ENCODE results near the gene HOXC10. TPM values are rescaled to one million over a fixed set of nuclear protein-coding genes. Genes with fewer than 3 reads are reported as not detected.
A peak's percentile ranks its signal among the peaks of the same experiment; 100 is the strongest.

HOXC10 gene
- total RNA-seq, 1 donor from 2014 or later: 1.8 TPM

DNA sequence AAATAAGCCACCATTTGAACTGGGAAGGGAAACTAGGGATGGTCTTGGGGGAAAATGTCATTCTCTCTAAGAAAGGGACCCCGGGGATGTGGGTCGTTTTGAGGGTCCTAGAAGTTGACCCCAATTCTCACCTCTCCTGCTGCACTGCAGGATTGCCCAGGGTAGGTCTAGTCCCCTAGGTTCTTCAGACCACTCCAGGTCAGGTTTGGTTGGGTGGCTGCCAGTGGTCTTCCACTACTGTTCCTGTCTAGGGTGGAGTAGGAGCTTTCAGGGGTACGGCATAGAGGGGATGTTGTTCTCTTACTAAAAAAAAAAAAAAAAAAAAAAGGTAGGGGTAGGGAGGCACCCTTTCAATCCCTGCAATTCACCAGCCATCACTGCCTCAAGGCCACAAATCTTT is 31.1 kb downstream of the HOXC10 start:
- Mint-ChIP-seq H3K27me3 (ENCODE audit: low read depth) (peaks cover 98% of the 10 kb centered on the region), H3K4me1 (peaks cover 10% of the 10 kb centered on the region), H3K9me3 (no peaks in the 10 kb centered on the region), H3K36me3 (ENCODE audit: low read depth) (peaks cover 2% of the 10 kb centered on the region), H3K27ac (ENCODE audit: unreplicated experiment) (no peak overlapping the region), H3K4me3 (peak overlapping the region; percentile 69)
- TF ChIP-seq, protein P1, sequence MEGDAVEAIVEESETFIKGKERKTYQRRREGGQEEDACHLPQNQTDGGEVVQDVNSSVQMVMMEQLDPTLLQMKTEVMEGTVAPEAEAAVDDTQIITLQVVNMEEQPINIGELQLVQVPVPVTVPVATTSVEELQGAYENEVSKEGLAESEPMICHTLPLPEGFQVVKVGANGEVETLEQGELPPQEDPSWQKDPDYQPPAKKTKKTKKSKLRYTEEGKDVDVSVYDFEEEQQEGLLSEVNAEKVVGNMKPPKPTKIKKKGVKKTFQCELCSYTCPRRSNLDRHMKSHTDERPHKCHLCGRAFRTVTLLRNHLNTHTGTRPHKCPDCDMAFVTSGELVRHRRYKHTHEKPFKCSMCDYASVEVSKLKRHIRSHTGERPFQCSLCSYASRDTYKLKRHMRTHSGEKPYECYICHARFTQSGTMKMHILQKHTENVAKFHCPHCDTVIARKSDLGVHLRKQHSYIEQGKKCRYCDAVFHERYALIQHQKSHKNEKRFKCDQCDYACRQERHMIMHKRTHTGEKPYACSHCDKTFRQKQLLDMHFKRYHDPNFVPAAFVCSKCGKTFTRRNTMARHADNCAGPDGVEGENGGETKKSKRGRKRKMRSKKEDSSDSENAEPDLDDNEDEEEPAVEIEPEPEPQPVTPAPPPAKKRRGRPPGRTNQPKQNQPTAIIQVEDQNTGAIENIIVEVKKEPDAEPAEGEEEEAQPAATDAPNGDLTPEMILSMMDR (conservative IDR thresholded peaks at IDR 0.05): no peak
- no peak for DNase-seq (ENCODE audit: low read depth, low spot score)

DNA sequence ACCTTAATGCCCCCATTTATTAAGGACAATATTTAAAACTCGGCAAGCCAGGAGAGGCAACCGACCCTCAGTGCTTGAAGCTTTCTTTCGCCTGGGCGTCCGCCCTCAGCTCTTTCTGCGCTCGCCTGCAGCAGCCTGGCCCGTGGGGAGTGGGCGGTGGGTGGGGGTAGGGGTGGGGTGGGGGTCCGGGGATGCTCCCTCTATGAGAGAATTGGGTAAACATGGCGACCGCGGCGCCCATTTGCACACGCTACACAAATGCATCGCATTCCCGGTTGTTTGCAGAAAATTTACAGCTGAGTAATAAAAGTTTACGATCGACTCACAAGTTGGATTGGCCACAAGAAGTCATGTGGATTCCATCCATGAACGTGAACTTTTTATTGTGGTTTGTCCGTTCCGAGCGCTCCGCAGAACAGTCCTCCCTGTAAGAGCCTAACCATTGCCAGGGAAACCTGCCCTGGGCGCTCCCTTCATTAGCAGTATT is 31.6 kb downstream of the HOXC10 start:
- peaks cover 98% of the 10 kb centered on the region for H3K27me3 Mint-ChIP-seq (ENCODE audit: low read depth)
- no peak for DNase-seq (ENCODE audit: low read depth, low spot score)
- TF ChIP-seq, protein P1 (conservative IDR thresholded peaks at IDR 0.05): no peak
- H3K4me1 Mint-ChIP-seq: peaks cover 12% of the 10 kb centered on the region
- peaks cover 2% of the 10 kb centered on the region for H3K36me3 Mint-ChIP-seq (ENCODE audit: low read depth)
- H3K9me3 Mint-ChIP-seq: no peaks in the 10 kb centered on the region
- no peak overlapping the region for H3K27ac Mint-ChIP-seq (ENCODE audit: unreplicated experiment)
- H3K4me3 Mint-ChIP-seq: peak overlapping the region; percentile 69

DNA sequence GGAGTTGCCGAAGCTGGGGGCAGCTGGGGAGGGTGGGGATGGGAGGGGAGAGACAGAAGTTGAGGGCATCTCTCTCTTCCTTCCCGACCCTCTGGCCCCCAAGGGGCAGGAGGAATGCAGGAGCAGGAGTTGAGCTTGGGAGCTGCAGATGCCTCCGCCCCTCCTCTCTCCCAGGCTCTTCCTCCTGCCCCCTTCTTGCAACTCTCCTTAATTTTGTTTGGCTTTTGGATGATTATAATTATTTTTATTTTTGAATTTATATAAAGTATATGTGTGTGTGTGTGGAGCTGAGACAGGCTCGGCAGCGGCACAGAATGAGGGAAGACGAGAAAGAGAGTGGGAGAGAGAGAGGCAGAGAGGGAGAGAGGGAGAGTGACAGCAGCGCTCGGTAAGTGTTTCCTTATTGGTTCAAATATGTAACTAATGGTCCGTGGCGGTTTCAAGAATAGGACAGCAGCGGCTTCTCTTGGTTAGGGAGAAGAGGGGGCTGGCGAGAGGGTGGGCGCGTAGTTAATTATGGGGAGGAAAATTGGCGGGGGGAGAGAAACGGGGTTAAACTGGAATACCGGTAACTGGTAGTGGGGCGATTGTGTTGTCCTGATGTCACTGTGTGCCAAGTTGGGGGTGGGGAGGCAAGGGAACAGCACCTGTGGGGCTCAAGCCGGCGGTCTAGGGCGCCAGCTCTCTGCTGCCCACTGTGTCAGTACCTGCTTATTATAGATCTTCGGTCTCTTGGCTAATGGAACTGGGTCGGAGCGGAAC is 32.3 kb downstream of the HOXC10 start:
- H3K4me1 Mint-ChIP-seq: peaks cover 14% of the 10 kb centered on the region
- no peaks in the 10 kb centered on the region for H3K9me3 Mint-ChIP-seq
- H3K4me3 Mint-ChIP-seq: peak overlapping the region; percentile 87
- peaks cover 98% of the 10 kb centered on the region for H3K27me3 Mint-ChIP-seq (ENCODE audit: low read depth)
- TF ChIP-seq, protein P1 (conservative IDR thresholded peaks at IDR 0.05): no peak
- peaks cover 2% of the 10 kb centered on the region for H3K36me3 Mint-ChIP-seq (ENCODE audit: low read depth)
- DNase-seq (ENCODE audit: low read depth, low spot score): no peak
- H3K27ac Mint-ChIP-seq (ENCODE audit: unreplicated experiment): no peak overlapping the region

DNA sequence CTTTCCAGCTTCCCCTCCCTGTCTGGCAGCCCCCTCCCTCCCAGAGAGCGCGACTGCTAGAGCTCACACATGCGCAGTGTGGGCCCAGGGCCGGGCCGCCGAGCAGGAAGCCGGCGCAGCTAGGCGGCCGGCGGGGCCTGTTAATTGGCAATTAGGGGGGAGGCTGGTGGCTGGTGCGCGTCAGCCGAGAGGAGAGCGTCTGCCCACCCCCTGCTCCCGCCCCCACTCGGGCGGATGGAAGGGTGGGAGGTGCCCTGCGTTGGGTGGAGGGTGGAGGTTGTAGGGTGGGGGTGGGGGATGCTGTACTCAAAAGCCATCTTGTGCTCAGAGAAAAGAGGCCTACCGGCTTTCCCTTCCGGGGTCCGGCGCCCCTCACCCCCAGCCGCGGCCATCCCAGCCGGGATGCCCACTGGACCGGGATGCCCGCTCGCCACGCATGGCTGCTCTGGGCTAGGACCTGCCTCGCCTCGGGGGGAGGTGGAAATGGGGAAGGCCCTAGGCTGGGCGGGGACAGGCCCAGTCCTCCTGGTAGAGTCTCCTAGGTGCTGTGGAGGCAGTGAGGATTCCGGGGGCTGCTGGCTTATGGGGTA is 33.0 kb downstream of the HOXC10 start:
- Mint-ChIP-seq H3K4me1 (peaks cover 14% of the 10 kb centered on the region), H3K4me3 (peak overlapping the region; percentile 87), H3K9me3 (no peaks in the 10 kb centered on the region), H3K36me3 (ENCODE audit: low read depth) (peaks cover 2% of the 10 kb centered on the region), H3K27ac (ENCODE audit: unreplicated experiment) (peak overlapping the region; percentile 27), H3K27me3 (ENCODE audit: low read depth) (peaks cover 98% of the 10 kb centered on the region)
- TF ChIP-seq, protein P1 (conservative IDR thresholded peaks at IDR 0.05): no peak
- peak; percentile 55 for DNase-seq (ENCODE audit: low read depth, low spot score)

DNA sequence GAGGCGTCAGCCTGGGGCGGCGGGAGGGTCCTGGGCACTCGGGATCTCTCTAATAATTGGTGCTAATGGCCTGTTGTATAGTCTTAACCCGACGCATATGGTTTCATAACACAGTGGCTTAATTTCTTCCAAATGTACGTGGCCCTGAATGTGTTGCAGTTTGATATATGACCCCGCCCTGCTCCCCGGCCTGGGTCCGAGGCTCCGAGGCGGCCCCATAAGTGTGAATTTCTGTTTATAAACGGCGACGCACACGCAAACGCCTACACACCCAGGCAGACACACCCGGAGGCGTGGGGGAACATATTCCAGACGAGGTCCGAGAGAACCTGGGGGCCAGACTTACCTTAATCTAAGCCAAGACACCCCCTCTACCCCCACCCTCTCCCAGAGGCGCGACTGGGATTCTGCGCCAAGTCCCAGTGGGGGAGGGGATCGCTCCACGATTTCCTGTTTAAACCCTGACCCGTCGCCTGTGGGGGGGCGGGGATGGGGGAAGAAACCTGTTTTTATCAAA is 33.6 kb downstream of the HOXC10 start:
- H3K27ac Mint-ChIP-seq (ENCODE audit: unreplicated experiment): peak overlapping the region; percentile 27
- peak overlapping the region; percentile 87 for H3K4me3 Mint-ChIP-seq
- H3K36me3 Mint-ChIP-seq (ENCODE audit: low read depth): peaks cover 2% of the 10 kb centered on the region
- no peak for DNase-seq (ENCODE audit: low read depth, low spot score)
- H3K4me1 Mint-ChIP-seq: peaks cover 18% of the 10 kb centered on the region
- H3K9me3 Mint-ChIP-seq: no peaks in the 10 kb centered on the region
- TF ChIP-seq, protein P1 (conservative IDR thresholded peaks at IDR 0.05): no peak
- peaks cover 98% of the 10 kb centered on the region for H3K27me3 Mint-ChIP-seq (ENCODE audit: low read depth)

Data from neural crest cell (in vitro differentiated cells).